Cerebellar cortex (tissue), 1 donor: ENCODE results near the gene LYG2.
"Not testable (repeated sequence)": the region's sequence is repeated elsewhere in the genome, so short reads cannot be mapped to it uniquely, and the experiment has no call there.

Experiments
- DNase-seq: peaks from one replicate; pipeline ENCODE4 v3.0.0-alpha.2; 2015; ENCODE audit warnings: low spot score

Gene LYG2

DNA sequence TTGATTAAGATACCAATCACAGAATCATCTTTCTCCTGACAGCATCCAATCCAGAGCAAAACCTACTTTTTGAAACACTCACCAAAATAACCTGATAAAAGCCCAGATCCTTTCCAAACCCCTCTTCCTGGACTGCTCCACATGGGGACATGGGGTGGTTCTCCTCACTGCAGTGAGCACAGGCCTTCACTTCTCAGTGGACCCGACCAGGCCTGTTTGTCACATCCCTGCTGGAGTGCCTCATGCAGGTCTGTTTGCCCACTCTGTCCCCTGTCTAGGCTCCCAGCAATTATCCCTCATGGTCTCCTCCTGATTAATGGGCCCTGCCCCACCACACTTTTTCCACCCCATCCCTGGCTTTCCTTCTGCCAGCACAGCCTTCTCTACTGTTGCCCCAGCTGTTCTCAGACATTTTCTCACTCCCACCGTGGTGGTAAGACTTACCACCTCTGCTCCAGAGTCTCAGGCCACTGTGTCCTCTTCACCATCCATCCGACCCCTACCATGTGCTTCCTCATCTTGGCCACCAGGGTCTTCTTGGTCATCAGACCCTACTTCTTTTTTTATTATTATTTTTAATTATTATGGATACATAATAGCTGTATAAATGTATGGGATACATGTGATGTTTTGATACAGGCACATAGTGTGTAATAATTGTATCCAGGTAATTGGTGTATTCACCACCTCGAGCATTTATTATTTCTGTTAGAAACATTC, 53.3 kb downstream of the LYG2 start:
- DNase-seq = no peak

DNA sequence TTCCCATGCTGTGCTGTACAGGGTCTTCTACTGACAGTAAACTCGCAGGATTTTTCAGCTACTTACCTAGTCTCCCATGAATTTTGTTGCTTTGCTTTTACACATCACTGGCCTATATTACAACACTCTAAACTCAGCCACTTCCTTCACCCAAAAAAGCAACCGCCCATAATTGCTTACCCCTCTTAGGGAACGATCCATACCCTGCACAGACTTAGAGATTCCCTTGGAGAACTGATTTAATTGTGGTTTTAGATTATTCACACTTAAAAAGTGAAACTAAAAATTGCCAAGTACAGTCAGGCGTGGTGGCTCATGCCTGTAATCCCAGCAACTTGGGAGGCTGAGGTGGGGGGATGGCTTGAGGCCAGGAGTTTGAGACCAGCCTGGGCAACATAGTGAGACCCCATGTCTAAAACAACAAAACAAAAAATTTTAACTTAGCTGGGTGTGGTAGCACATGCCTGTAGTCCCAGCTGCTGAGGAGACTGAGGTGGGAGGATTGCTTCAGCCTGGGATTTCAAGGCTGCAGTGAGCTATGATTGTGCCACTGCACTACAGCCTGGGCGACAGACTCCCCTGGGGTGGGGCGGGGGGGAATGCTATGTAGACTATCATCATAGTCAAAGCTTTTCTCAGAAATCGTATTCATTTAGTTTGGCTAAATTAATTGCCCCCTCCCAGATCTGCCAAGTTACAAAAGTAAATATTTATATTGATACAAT, 55.2 kb downstream of the LYG2 start:
- no peak for DNase-seq

DNA sequence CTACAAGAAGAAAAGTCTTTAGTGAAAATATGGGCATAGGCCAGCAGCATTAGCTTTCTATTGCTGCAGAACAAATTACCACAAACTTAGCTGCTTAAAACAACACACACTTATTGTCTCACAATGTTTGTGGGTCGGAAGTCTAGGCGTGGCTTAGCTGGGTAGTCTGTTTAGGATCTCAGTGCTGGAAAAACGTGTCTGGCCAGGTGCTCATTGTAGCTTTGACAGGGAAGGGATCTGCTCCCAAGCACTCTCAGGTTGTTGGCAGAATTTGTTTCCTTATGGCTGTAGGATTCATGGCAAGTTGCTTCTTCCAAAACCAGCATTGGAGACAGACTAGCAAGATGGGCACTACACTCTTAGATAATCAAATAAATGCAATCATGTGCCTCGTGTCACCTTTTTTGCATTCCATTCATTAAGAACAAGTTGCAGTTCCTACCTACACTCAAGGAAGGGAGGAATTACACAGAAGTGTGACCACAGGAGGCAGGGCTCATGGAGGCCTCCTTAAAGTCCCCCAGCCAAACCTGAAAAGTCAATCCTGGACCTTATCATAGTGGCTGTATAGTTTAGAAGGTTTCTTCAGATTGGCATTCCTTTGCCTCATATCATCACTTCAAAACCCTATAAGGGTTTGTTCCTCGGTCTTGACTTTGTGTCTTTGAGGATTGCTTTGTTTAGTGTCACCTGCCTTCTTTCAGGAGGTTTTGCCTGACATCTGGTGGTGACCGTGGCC, 57.2 kb downstream of the LYG2 start:
- no peak for DNase-seq

DNA sequence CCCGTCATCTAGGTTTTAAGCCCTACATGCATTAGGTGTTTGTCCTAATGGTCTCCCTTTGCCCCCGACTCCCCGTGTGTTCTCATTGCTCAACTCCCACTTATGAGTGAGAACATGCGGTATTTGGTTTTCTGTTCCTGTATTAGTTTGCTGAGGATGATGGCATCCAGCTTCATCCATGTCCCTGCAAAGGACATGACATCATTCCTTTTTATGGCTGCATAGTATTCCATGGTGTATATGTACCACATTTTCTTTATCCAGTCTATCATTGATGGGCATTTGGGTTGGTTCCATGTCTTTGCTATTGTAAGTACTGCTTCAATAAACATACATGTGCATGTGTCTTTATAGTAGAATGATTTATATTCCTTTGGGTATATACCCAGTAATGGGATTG, 63.1 kb downstream of the LYG2 start:
- not testable (repeated sequence) for DNase-seq
